Hypothalamus (tissue), 51 donors: Measurements from ENCODE around the gene GPR153.

Source experiments
- DNase-seq, 51 donors: peaks; one replicate each; lab custom pipeline; 2025; lab: John Stamatoyannopoulos, UW

The GPR153 gene

DNA sequence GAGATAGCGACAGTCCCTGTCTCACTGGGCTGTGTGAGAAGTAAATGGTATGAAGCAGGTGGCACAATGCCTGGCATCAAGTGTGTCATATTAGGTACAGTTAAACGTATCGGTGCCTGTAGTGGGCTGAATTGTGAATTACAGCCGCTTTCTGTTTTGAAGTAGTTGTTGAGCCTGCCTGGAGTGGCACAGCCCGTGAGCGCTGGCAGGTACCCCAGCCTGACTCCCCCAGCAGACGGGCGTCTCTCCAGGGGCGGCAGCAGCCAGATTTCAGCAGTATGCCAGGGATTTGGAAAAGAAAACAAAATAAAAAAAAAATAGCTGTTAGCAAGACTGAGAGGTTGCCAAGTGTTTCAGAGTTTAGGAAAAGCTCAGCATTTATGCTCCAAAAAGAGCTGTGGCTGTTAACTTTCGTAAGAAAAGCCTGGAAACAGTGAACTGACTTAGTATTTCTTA, 26.6 kb upstream of the GPR153 start:
- DNase-seq: peak in 37 of 51 donors; percentile 6 to 73 (median 37)

DNA sequence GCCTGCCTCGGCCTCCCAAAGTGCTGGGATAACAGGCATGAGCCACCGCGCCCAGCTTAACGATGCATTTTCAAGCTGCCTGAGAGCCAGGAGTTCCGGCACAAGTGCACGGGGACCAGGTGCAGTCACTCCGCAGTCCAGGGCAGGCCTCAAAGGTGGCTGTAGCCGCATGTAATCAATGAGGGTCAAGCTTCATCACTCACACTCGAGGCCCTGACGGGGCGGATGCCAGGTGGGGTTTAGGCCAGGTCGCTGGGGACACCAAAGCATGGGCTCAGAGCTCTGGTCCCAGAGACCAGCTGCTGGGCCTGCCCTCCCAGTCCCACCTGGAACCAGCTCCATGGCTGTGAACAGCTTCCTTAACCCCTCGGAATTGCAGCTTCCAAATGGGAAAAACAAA, 26.1 kb upstream of the GPR153 start:
- no peak for DNase-seq

DNA sequence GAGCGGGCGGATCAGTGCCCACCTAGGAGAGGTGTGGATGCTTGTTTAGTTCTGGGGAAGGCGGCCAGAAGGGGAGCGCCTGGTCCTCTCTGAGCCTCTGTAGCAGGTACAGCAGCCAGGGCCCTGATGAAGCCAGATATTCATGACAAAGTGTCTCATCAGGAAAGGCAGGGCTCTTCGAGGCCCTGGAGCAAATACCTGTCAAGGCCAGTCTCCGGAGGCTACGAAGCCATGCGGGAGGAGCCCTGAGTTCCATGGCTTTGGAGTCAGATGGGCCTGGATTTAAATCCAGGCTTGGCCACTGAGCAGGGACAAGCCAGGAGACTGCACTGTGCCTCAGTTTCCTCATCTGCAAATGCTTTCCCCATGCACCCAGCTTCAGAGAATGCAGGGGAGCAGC, 25.4 kb upstream of the GPR153 start:
- no peak for DNase-seq

DNA sequence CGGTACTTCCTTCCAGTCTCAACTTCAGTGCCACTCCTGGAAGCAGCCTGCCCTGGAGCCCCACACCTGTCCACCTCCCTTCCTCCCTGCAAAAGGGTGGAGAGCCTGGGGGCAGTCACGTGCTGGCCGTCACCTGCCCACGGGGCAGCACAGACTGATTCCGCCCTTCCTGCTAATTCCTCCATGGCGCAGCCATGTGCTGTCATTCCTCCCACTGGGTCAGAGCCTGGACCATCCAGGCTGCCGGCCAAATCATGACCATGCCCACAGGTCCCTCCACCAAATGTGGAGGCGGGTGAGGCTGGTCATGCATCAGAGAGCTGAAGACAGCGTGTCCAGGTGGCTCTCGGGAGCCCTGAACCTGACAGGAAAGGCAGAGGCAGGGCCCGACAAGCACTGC, 24.4 kb upstream of the GPR153 start:
- no peak for DNase-seq

DNA sequence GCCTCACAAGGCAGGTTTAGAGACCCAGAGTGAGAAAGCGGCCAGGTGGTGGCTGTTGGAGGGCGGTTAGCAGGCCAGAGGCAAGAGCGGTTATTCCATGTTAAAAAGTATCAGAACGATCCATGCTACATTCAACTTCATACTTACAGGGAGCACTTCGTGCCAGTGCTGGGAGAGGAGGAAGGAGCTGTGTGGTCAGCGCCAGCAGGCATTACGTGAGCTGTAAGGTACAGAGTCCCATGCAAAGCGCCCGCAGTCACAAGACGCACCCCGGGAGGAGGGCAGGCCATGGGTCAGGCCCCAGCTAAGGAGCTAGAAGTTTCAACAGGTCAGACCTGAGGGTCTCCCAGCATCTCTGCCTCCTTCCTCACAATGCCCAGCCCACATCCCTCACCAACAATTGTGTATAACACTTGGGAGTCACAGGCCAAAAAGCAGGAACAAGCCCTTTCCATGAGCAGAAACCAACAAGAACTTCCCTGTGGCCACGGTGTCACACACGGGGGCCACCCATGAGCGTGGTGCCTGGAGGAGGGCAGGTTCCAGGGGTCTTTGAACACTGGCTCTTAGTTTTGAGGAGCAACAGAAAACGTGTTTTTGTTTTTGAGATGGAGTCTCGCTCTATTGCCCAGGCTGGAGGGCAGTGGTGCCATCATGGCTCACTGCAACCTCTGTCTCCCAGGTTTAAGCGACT, 21.8 kb upstream of the GPR153 start:
- DNase-seq: no peak

DNA sequence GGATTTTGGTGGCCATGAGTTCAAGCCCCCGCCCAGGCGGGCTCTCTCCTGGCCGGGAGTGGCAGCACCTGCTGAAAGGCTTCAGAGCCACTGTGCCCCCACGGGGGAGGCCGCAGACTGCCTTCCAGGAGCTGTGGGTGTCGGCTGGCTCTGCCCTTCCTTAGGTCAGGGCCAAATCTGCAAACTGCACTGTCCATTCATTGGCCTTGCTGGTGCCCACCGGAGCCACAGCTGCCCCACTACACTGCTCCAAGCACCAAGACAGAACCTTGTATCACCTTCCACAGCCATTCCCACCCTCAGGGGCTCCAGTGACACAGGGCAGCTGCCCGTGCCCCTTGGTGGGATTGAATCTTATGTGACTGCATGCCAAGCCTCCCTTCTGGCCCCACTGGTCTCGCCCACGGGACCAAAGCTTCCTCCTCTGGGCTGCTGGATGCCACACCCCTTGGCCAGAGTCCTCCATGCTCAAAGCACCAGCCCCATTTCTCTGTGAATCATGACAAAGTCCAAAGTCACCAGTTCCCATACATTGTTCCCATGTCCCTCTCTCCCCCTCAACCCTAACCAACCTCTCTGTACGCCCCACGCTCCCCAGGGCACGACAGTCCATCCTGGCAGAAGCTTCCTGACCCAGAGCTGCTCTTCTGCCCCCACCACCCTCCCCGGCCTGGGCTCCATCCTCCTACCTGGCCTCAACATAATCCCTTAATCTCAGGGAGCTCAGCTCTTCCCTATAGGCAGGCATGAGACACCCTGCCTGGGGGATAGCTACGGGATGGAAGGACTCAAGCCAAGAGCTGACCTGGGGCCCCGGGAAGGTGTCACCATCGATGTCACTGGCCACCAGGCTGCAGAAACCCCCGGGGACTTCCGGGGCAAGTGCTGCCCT, 20.9 kb upstream of the GPR153 start:
- DNase-seq: no peak

DNA sequence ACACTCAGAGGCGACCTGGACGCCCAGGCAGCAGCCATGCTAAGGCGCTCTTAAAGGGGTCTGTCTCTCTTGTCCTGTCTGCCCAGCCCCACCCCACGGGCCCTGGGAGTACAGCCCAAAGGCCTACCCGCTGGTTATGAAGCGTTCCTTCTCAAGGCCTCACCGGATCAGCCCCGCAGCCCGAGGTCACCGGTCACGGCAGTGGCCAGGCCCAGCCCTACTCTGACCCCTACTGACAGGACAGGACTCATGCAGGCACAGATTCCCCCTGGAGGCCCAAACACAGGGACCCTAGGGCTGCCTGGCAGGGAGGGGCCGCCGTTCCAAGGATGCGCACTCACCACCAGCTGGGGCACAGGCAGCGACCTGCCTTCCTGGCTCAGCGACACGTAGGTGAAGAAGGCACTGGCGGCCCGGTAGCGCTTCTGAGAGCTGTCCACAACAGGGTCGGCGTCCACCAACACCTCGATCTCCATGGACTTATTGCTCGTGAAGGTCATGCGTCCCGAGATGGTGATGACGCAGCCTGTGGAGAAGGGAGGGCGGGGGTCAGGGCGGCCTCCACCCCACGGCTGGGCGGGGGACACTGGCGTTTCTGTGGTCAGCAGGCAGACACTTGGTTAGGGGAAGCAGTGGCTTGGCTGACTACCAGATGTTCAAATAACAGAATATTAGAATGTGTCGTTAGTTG, 20.0 kb upstream of the GPR153 start:
- DNase-seq: no peak

DNA sequence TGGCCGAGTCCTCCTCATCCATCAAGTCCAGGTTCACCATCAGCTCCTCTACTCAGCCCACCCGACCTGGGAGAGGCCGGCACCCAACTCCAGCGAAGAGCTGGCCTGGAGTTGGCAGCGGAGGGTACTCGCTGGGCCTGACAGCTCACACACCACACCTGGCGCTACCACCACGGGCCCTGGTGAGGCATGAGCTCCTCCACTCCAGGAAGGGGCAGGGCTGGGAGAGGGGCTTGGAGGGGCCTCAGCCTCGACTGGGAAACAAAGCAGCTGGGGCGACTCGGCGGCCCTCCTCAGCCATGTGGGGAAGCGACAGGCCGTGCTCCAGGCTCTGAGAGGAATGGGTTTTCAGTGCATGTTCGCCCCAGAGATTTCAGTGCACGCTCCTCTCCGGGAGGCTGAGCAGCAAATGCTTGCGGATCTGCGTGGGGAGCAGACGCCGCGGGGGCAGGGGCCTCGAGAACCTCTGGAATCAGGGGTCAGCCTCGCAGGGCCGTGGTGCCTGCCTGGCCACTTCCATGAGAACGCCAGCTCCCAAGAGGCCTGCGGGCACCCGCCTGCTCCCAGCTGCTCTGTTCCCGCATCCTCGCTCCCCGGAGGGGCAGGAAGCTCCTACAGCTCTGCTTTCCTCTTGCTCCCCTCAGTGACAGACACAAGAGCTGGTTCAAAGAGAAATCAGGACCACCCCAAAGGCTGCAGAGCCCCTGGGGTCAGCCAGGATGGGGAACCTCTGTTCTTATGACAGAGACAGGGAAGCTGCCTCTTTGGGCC, 18.9 kb upstream of the GPR153 start:
- no peak for DNase-seq

DNA sequence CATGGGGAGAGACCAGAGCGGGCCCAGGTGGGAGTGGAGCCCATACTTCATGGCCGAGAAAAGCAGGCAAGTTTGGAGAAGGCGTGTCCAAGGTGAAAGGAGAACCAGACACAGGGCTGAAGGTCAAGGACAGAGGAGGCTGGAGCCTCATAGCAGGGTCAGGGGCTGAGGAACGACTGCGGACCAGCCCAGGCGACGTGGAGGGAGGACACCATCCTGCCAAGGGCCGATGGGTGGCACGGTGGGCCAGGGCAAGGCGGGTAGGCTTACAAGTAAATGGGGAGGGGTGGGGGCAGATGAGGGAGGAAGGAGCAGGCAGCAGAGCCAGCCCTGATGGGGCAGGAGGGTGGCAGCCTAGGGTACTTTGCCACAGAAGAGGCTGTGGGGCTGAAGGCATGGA, 18.2 kb upstream of the GPR153 start:
- no peak for DNase-seq

DNA sequence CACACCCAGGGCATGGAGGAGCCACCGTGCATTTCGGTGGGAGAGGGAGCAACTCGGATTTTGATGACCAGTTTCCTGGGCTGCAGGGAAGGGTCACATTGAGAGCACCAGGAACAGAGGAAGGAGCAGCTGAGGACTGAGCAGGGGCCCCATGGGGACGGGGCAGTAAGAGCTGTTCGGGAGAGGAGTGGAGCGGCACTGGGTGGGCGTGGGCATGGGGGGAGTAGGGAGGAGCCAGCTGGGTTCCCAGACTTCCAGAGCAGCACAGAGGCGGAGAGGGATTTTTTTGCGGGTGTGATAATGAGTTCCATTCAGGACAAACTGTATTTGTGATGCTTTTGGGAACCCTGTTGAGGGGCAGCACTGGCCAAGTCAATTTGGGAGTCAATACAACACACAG, 17.4 kb upstream of the GPR153 start:
- DNase-seq: no peak

DNA sequence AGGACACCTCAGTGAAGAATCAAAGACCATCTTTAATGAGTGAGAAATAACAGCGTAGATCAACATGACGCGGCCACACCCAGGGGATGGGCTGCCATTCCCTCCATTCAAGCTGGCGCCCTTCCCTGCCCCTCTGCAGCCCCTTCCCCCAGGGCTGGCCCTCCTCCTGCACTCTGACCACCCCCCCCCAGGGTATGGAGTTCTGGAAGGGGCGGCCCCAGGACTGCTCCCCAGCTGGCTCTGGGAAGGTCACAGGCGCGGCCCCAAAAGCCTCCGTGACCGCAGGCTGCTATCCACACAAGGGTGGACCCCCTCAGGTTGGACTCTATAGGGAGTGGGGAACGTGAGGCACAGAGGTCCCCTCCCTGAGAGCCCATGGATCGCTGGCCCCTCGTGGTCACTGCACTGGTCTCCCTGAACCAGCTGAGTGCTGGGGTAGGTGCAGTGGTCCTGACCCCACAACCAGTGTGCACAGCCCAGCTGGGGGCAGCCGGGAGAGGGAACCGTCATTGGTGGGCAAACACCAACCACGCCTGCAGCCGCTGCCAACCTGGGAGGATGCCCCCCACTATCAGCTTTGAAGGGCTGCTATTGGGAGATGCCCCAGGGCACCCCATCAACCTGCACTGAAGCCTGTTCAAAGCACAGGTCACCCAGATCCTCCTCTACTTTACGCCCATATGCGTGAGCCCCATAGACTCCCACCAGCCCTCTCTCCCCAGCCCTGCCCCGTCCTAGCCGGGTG, 16.1 kb upstream of the GPR153 start:
- no peak for DNase-seq

DNA sequence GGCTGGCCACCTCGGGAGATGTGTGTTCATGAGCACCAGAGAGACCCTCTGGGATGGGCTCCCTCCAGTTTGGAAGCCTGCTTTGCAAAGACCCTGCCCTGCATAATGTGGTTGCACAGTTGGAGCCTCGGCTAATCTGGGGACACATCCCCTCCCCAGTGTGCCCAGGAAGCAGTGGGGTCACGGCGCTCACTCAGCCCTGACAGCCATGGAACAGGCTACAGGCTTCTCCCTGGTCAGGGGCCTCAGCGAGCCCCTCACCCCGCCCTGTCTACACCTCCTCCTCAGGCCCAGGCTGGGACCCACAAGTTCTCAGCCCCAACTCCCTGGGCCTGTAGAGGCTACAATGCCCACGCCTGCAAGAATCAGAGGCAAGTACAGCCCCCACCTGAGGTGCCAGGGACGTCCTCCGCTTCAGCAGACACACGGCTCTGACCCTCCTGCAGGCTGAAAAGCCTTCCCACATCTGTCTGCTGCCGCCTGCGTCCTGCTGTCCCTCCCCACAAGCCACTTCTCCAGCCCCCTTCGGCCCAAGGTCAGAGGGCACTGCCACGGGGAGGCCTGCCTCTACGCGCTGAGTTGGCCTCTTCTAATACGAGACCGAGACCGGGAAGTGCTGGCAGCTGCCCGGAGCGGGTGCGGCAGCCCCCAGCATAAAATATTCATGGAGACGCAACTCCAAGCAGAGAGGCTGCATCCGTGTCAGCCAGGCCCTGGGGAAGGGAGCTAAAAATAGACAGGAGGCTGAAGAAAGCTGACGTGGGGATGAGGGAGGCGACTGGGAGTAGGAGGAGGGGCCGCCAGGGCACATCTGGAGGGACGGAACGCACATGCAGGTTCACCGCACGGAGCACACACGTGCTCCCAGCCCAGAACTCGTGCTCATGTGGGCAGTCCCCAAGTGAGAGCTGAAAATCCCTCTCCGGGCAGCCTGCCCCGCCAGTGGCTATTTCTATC, 15.2 kb upstream of the GPR153 start:
- DNase-seq: peak in 24 of 51 donors; percentile 6 to 59 (median 26)

DNA sequence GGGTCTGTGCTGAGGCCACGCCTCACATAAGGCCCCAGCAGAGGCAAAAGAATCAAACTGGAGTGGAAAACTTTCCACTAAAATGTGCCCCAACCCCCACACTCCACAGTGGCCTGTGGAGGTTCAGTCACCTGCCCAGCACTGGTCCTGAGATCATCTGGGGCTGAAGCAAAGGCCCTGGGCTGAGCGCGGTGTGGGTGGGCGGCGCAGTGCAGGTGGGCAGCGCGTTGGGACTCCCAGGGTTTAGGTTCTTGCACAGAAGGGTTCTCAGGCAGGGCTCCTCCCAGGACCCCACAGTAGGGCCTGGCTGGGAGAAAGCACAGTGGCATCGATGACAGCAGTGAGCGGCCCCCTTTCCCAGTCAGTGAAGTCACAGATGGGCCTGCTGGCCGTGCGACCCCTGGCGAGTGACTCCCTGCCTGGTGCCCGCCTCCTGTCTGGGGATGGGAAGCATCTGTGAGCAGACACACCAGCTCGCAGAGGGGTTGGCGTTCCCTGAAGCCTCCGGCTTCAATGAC, 13.8 kb upstream of the GPR153 start:
- no peak for DNase-seq

DNA sequence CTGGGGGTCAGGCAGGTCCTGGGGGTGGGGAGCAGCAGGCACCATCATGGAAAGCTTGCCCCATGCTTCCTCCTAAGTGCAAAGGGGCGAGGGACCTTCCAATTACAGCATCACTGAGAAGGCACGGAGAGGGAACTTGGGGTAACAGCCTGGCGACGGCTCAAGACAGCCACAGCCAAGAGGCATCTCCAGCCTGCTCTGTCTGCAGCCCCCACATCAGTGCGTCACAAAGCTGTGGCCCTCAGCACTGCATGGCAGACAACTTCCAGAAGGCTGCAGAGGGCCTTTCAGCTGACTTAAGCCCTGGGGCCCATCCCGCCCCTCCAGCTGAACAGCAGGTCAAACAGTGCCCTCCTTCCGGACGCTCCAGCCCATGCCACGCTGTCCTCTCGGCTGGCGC, 13.2 kb upstream of the GPR153 start:
- no peak for DNase-seq

DNA sequence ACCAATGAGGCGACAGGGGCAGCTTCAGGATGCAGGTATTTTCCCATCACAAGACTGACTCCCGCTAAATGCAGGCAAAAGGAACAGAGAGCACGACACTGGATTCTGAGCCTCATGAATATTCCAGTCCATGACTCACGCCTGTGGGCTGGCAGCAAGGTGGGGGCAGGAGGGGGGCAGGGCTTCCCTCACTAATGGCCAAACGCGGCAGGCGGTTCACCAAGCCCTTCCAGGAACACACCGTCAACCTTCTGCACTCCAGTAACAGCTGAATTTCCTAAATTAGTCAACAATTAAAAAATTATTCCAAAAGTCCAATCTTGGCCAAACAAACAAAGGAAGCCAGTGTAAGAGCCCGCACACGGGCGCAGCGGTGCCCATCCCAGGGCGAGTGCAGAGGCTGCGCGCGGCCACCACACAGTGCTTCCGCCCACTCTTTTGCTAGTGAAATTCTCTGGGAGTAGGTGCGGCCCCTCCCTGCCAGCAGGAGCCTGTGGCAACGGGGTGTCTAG, 12.5 kb upstream of the GPR153 start:
- DNase-seq: peak in 37 of 51 donors; percentile 8 to 76 (median 40)

DNA sequence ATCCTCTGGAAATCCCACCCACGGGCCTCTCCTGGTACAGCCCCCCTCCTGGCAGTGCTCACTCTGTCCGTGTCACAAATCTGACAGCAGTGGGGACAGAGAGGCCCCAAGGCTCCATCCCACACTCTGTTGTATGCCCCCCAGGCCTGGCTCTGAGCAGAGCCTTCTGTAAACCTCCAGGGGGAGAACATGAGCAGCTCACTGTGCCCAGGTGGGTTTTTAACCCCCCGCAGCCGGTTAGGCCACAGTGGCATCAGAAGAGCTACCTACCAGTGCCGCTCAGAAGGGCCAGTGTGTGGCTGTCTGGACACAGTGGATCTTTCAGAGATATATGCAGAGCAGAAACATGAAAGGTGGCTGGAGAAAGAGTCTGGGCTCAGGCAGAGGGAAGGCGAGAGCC, 12.0 kb upstream of the GPR153 start:
- DNase-seq: peak in 1 of 51 donors; percentile 61

DNA sequence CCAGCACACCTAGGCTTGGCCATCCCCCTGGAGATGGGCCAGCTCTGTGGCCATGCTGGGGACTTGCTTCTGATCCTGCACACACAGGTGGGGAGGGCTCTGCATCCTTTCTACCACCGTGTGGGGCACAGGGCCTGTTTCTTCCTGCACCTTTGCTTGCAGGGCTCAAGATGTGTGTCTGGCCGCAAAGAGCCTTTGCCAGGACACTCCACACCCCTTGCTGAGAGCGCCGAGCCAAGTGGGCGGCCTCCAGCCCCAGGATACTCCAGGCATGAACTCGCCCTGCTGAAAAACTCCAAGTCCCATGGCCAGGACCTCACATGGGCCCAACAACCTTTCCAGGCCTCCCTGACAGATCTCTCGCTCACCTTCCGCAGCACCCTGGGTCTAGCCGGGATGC, 11.6 kb upstream of the GPR153 start:
- DNase-seq: no peak

DNA sequence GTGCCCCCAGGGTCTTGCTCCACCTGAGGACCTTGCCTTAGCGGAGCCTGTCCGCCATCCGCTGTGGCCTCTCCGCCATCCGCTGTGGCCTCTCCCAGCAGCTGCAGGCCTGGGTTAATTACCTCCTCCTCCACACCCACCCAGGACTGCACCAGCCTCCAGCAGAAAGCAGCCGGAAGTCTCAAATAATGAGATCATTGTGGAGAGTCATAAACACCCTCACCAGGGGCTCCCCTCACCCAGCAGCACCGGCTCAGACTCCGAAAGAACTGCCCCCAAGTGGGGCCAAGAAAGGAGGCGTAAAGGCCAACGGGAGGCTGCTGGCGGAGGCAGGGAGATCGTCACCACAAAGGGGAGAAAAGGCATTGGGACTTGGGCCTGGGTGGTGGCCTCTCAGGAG, 10.7 kb upstream of the GPR153 start:
- no peak for DNase-seq
